GM19438 (cell line): ENCODE data around the gene TNFAIP6.

Source experiments
- ATAC-seq: cut with Tn5 transposase; IDR thresholded peaks from one replicate; pipeline ENCODE4 v1.9.1; 2021; ENCODE audit warnings: low read depth; ENCODE audit not compliant: unreplicated experiment

Gene TNFAIP6

GRCh38 chr2:151359768-151360461 lies 2.5 kb downstream of the TNFAIP6 start:
- ATAC-seq: no peak

DNA sequence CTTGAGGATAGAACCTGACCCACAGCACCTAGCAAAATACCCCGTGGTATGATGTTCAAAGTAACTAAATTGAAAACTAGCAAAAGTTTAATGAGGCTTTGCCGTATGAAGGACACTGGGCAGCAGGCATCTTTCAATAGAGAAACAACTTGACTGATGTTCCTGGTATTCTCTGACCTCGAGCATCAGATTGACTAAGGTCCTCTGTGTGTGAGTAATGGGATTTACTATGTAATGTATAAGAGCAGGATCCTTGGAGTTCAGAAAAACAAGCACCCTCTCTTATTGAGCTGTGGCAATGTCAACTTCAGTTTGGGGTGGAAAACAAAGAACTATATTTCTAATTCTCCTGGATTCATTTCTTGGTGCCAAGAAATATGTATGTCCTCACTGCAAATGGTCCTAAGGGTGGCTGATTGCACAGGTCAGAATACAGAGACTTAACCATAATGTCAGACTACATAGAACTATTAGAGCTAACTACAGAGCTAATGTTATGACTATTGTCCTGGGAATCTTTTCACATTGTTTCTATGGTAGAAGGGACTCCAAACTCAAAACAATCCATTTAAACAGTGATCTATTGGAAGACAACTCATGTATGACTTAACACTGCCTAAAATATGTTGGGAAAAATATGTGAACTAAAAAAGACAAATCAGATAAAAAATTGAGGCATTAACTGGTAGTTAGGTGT lies 4.4 kb downstream of the TNFAIP6 start:
- no peak for ATAC-seq

GRCh38 chr2:151363709-151364108 lies 6.3 kb downstream of the TNFAIP6 start:
- ATAC-seq: no peak

DNA sequence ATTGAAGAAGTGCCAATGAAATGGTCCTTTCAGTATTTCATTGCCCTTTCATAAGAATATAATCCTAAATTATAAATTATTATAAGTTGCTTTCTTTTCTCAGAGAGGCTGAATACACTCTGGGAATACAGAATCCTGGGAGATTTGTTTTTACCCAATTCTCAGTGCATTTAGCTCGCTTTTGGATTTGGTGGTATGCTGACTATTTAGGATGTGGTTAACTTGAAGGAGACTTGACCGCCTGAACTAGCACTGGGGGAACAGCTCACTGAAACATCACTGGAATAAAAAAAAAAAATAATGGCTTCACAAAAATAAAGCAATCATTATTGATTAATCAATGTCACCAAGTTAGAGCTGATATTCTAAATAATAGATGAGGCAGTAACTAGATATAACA lies 10.2 kb downstream of the TNFAIP6 start:
- no peak for ATAC-seq

- peak; percentile 96 for ATAC-seq
Measured at GRCh38 chr2:151374436-151374835, 17.0 kb downstream of the TNFAIP6 start.

DNA sequence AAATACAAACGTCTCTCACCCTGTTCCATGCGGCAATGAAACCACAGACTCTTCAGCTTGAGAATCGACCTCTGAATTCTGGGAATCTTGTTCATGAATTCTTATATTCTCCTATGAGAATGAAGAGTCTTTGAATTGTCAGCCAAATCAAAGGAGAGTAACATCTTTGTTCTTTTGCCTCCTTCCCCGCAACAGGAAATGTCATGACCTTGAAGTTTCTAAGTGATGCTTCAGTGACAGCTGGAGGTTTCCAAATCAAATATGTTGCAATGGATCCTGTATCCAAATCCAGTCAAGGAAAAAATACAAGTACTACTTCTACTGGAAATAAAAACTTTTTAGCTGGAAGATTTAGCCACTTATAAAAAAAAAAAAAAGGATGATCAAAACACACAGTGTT lies 21.8 kb downstream of the TNFAIP6 start:
- no peak for ATAC-seq

DNA sequence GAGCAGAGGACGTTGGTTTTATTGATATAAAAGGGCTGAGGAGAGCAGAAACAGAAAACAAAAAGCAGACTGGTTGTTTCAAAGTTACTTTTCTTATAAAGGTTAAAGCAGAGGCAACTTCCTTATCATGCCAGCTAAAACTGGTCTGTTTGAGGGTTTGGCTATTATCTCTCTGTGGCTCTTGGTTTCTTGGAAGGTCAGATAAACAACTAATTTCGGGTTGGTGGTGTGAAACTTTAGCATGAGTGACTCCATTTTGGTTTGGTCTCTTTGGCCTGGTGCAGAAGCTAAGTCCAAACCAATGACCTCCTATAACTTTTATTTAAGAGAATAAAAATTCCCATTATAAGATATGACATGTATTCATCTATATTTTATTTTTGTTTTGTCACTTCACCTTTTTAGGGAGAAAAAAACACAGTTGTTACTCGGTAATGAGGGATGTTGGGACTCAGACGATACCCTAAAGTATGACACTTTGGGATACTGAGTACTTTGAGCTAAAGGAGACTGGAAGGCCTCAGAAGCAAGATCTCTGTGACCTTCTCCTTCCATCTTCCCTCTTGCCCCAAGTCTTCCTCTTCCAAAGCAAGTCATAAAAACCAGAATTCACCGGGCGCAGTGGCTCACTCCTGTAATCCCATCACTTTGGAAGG lies 23.3 kb downstream of the TNFAIP6 start:
- no peak for ATAC-seq

DNA sequence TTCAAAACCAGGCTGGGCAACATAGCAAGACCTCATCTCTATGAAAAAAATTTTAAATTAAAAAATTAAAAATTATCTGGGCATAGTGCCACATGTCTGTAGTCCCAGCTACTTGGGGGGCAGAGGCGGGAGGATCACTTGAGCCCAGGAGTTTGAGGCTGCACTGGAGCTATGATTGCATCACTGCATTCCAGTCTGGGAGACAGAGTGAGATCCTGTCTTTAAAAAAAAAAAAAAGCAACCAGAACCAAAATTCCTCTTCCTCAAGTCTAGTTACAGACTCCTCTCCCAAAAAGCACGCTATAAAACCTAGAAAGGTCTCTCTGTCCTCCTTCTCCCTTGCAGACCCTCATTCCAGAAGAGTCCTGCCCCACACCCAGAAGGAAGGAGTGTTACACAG lies 23.9 kb downstream of the TNFAIP6 start:
- ATAC-seq: no peak

DNA sequence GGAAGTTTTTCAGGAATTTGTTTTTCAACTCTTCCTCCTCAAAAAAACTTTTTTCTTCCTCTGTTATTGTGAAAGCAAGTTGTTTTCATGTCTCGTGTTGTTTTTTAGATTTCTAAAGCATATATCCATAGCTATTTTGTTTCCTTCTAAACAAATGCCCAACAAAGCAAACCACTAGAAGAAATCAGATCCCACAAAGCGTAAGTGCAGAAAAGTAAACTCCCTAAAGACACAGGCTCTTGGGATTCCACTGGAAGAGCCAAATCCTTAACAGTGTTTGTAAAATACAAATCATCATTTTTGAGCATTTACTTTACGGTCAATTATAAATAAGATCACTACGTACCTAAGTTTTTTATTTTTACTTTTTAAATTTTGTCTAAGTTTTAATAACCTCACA lies 30.6 kb downstream of the TNFAIP6 start:
- no peak for ATAC-seq

DNA sequence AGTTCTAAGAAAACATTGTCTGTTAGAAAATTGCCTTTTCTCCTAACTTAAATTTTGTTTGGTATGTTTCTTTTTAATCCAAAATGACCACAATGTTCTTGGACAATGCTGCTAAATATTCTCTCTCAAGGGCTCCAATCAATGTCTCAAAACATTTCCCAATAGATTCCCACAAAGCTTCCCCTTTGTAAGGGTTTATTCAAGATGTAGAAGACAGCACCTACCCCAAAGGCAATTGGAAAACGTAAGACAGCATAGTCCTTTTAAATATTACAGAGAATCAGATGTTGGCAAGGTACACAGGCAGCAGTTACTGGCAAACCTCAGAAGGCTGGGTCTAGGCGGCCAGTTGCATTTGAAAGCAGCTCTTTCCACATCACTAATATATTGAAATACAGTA lies 34.0 kb downstream of the TNFAIP6 start:
- ATAC-seq: no peak

DNA sequence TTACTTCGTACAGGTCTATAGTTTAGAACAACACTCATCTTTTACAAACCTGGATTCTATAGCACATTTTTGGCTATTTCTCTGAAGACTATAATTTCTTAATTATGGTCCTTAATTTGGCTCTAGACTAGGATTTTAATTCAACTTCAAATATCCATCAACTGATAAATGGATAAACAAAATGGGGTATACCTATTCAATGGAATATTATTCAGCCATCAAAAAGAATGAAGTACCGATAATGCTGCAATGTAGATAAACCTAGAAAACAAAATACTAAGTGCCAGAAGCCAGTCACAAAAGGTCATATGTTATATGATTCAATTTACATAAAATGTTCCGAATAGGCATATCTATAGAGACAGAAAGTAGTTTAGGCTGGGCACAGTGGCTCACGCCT lies 37.1 kb downstream of the TNFAIP6 start:
- ATAC-seq: no peak

DNA sequence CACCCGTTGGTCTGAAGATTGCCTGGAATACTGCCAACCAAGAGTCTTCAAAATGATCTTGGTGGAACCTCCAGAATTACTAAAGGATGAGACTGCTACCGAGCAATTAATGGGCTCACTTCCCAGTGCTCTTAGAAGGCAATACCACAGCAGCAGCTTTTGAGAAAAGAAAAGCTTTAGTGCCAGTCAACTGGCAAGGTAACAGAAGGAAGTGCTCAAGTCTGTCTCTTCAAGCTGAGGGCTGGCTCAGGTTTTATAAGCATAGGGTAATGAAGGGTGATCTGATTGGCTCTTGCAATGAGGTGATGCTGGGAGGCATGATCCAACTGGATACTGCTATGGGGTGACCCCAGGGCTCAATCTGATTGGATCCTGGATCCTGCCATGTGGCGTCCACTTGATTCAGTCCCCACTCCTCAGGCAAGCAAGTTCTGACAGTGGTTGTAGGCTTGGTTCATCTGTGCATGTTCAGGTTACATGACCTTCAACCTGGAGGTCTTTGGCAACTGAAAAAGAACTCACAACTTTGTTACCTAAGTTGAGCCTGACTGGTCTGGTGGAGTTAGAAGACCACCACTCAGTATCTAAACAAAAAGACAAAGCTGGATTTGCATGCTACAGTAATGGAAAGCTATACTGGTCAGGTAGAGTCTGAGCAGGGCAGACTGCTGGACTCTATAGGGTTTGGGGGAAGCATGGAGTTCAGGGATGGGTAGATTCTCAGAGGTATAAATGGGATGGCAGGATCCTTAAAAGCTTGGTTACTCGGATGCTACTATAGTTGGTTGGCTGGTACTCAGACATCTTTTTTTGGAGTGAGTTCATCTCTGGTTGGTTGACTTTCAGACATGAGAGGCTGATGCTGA lies 38.4 kb downstream of the TNFAIP6 start:
- ATAC-seq: no peak

DNA sequence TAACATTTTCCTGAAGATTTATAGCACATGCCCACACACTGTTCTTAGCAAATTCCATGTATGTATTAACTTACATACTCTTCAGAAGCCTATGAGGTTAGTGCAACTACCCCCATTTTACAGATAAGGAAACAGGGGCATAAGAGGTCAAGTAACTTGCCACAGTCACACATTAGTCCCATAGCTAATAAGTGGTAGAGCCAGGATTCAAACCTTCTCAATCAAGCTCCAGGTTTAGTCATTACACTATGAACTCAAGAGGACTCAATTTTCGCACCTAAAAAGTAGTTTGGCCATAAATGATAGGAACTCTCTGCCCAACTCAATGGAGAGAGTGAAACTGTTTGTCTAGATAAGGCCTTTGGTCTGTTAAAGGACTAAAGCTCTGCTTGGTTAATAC lies 42.6 kb downstream of the TNFAIP6 start:
- no peak for ATAC-seq

DNA sequence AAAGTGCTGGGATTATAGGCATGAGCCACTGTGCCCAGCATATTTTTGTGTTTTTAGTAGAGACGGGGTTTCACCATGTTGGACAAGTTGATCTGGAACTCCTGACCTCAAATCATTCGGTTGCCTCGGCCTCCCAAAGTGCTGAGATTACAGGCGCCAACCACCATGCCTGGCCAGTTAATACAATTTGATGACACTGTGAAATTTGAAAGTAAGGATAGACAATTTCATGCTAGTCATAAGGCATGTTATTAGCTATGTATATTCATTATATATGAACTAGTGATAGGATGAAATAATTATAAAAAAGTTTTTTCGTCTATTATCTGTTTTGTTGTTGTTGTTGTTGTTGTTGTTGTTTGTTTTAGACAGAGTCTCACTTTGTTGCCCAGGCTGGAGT lies 43.8 kb downstream of the TNFAIP6 start:
- no peak for ATAC-seq

DNA sequence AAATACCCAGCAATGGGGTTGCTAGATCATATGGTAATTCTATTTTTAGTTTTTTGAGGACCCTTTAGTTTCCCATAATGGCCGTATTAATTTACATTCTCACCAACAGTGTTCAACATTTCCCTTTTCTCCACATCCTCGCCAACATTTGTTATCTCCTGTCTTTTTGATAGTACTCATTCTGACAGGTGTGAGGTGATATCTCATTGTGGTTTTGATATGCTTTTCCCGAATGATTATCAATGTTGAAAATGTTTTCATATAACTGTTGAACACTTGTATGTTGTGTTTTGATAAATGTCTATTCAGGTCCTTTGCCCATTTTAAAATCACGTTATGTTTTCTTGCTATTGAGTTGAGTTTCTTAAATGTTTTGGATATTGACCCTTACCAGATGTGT lies 46.5 kb downstream of the TNFAIP6 start:
- no peak for ATAC-seq

DNA sequence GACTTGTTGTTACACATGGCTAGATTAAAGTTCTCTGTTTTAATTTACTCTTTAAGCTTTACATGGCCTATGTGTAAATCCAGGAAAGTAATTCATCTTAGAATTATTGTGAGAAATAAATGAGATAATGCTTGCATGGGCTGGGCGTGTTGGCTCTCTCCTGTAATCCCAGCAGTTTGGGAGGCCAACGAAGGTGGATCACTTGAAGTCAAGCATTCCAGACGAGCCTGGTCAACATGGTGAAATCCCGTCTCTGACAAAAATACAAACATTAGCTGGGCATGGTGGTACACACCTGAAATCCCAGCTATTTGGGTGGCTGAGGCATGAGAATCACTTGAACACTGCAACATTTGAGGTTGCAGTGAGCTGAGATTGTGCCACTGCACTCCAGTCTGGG lies 48.0 kb downstream of the TNFAIP6 start:
- no peak for ATAC-seq

DNA sequence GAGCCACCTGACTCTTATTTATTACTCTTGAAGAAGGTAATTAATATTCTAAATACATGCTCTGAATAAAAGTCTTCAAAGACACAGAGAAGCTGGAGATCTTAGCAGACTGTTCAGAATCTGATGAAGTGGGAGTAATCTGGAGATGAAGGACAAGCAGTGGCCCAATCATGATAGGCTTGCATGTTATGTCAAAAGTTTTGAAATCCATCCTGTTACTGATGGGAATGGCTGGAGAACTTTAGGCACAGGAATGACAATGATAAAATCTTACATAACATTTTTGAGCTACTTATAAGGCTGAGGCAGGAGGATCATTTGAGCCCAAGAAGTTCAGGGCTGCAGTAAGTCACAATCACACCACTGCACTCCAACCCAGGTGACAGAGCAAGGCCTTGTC lies 49.9 kb downstream of the TNFAIP6 start:
- ATAC-seq: no peak

- ATAC-seq: no peak
Measured at GRCh38 chr2:151408788-151409600, 51.6 kb downstream of the TNFAIP6 start.

DNA sequence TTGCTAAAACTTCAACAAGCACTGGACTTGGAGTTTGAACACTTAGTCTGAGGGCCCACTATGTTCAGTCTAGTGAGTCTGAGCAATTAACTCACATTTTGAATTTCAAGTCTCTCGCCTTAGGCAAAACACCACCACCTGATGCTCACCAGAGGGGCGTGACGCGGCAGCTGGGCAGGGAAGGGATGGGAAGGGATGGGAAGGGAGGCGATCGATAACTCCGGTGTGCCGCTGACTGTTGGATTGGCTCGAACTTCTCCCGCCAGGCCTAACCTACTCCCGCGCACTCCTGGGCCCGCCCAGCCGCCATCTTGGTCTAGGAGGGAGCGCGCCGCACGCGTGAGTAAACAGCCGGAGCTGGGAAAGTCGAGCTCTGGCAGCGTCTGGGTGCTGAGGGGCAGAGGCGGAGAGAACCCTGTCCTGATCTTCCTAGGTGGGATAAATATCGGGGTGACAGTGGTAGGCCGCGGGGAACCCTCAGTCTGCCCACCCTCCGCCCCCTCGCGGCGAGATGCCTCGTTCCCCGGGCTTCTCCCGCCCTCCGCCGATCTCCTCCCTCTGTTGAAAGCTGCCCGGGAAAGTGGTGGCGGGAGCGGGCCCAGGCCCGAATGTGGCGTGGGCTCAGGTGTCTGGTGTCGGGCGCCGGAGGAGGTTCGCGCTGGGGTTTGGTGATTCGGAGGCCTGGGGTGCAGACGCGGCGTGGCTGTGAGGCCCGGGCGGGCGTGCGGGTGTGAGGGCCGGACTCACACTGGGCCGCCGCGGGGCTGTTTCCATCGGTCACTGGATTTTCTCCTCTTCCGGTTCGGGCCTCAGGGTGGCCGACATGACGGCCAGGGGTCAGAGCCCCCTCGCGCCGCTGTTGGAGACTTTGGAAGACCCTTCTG lies 52.5 kb downstream of the TNFAIP6 start, which contains the start of gene RIF1:
RIF1 (plus strand) TSS at position 302 of the 884 bp plus-strand sequence; CDS start at position 824, 522 bp downstream.
- ATAC-seq: peak; percentile 85
